ENCODE measurements around the gene MCM9.

MCM9 gene

GRCh38 chr6:118974790-118975189 is 39.8 kb upstream of the MCM9 start:
- Histone ChIP-seq H4K5ac (ENCODE audit: low read length) (no peak overlapping the region), H3K4me2 (ENCODE audit: low read length) (no peak overlapping the region), H3K27ac (ENCODE audit: low read depth, low read length) (no peak overlapping the region), H2BK5ac (ENCODE audit: low read length) (no peak overlapping the region), H2BK15ac (replicated peaks; ENCODE audit: low read depth) (no peak overlapping the region), H3K4ac (ENCODE audit: low read depth, low read length) (no peak overlapping the region), H3K4me1 (ENCODE audit: control insufficient read depth, low read depth, low read length) (no peaks in the 10 kb centered on the region), H3K18ac (ENCODE audit: low read length) (no peak overlapping the region), H4K8ac (ENCODE audit: low read depth, low read length) (no peak overlapping the region), H3K9ac (ENCODE audit: low read length) (no peak overlapping the region), H3K27me3 (ENCODE audit: insufficient read depth, low read length, poor library complexity) (no peaks in the 10 kb centered on the region), H2BK120ac (ENCODE audit: low read depth, low read length) (no peak overlapping the region), H3K79me1 (ENCODE audit: low read length) (no peaks in the 10 kb centered on the region), H3K23ac (ENCODE audit: low read length) (no peak overlapping the region), H2AK5ac (ENCODE audit: low read length) (no peak overlapping the region), H3K4me3 (ENCODE audit: low read length) (no peak overlapping the region), H3K79me2 (ENCODE audit: control insufficient read depth, insufficient read depth, low read length) (no peaks in the 10 kb centered on the region), H3K36me3 (ENCODE audit: control insufficient read depth, insufficient read depth, low read length) (no peaks in the 10 kb centered on the region), H3K56ac (ENCODE audit: low read length) (no peak overlapping the region)
- WGBS (ENCODE audit: extremely low coverage, insufficient coverage, low lambda C conversion rate) = no CpG with 5 or more reads among the region's 1 CpG
- DNase-seq = no peak

GRCh38 chr6:118971682-118972081 is 36.7 kb upstream of the MCM9 start:
- no peak for DNase-seq
- no peaks in the 10 kb centered on the region for H3K79me2 ChIP-seq (ENCODE audit: control insufficient read depth, insufficient read depth, low read length)
- no peak overlapping the region for H2BK5ac ChIP-seq (ENCODE audit: low read length)
- H3K4ac ChIP-seq (ENCODE audit: low read depth, low read length) = no peak overlapping the region
- no peaks in the 10 kb centered on the region for H3K27me3 ChIP-seq (ENCODE audit: insufficient read depth, low read length, poor library complexity)
- no peak overlapping the region for H2BK15ac ChIP-seq (replicated peaks; ENCODE audit: low read depth)
- no peak overlapping the region for H2AK5ac ChIP-seq (ENCODE audit: low read length)
- H3K9ac ChIP-seq (ENCODE audit: low read length) = no peak overlapping the region
- no peak overlapping the region for H3K23ac ChIP-seq (ENCODE audit: low read length)
- H4K8ac ChIP-seq (ENCODE audit: low read depth, low read length) = no peak overlapping the region
- H3K79me1 ChIP-seq (ENCODE audit: low read length) = no peaks in the 10 kb centered on the region
- no CpG with 5 or more reads among the region's 1 CpG for WGBS (ENCODE audit: extremely low coverage, insufficient coverage, low lambda C conversion rate)
- no peak overlapping the region for H3K18ac ChIP-seq (ENCODE audit: low read length)
- no peak overlapping the region for H2BK120ac ChIP-seq (ENCODE audit: low read depth, low read length)
- H3K4me3 ChIP-seq (ENCODE audit: low read length) = no peak overlapping the region
- no peaks in the 10 kb centered on the region for H3K4me1 ChIP-seq (ENCODE audit: control insufficient read depth, low read depth, low read length)
- H3K4me2 ChIP-seq (ENCODE audit: low read length) = no peak overlapping the region
- no peaks in the 10 kb centered on the region for H3K36me3 ChIP-seq (ENCODE audit: control insufficient read depth, insufficient read depth, low read length)
- no peak overlapping the region for H4K5ac ChIP-seq (ENCODE audit: low read length)
- no peak overlapping the region for H3K56ac ChIP-seq (ENCODE audit: low read length)
- no peak overlapping the region for H3K27ac ChIP-seq (ENCODE audit: low read depth, low read length)

GRCh38 chr6:118970866-118971265 is 35.9 kb upstream of the MCM9 start:
- Histone ChIP-seq H3K4me1 (ENCODE audit: control insufficient read depth, low read depth, low read length) (no peaks in the 10 kb centered on the region), H2BK5ac (ENCODE audit: low read length) (no peak overlapping the region), H3K4me2 (ENCODE audit: low read length) (no peak overlapping the region), H2BK120ac (ENCODE audit: low read depth, low read length) (no peak overlapping the region), H3K4me3 (ENCODE audit: low read length) (no peak overlapping the region), H3K9ac (ENCODE audit: low read length) (no peak overlapping the region), H3K27ac (ENCODE audit: low read depth, low read length) (no peak overlapping the region), H3K79me1 (ENCODE audit: low read length) (no peaks in the 10 kb centered on the region), H3K27me3 (ENCODE audit: insufficient read depth, low read length, poor library complexity) (no peaks in the 10 kb centered on the region), H4K5ac (ENCODE audit: low read length) (no peak overlapping the region), H3K56ac (ENCODE audit: low read length) (no peak overlapping the region), H2BK15ac (replicated peaks; ENCODE audit: low read depth) (no peak overlapping the region), H3K4ac (ENCODE audit: low read depth, low read length) (no peak overlapping the region), H2AK5ac (ENCODE audit: low read length) (no peak overlapping the region), H3K18ac (ENCODE audit: low read length) (no peak overlapping the region), H3K36me3 (ENCODE audit: control insufficient read depth, insufficient read depth, low read length) (no peaks in the 10 kb centered on the region), H4K8ac (ENCODE audit: low read depth, low read length) (no peak overlapping the region), H3K23ac (ENCODE audit: low read length) (no peak overlapping the region), H3K79me2 (ENCODE audit: control insufficient read depth, insufficient read depth, low read length) (no peaks in the 10 kb centered on the region)
- no CpG with 5 or more reads among the region's 3 CpGs for WGBS (ENCODE audit: extremely low coverage, insufficient coverage, low lambda C conversion rate)
- no peak for DNase-seq

- peak; percentile 41 for DNase-seq
- WGBS (ENCODE audit: extremely low coverage, insufficient coverage, low lambda C conversion rate) = no CpG with 5 or more reads among the region's 2 CpGs
Measured at GRCh38 chr6:118968416-118968815, 33.5 kb upstream of the MCM9 start.

GRCh38 chr6:118967239-118967638 is 32.3 kb upstream of the MCM9 start:
- Histone ChIP-seq H3K79me2 (ENCODE audit: control insufficient read depth, insufficient read depth, low read length) (no peaks in the 10 kb centered on the region), H3K27ac (ENCODE audit: low read depth, low read length) (no peak overlapping the region), H2BK5ac (ENCODE audit: low read length) (no peak overlapping the region), H3K18ac (ENCODE audit: low read length) (no peak overlapping the region), H3K27me3 (ENCODE audit: insufficient read depth, low read length, poor library complexity) (no peaks in the 10 kb centered on the region), H3K36me3 (ENCODE audit: control insufficient read depth, insufficient read depth, low read length) (no peaks in the 10 kb centered on the region), H4K5ac (ENCODE audit: low read length) (no peak overlapping the region), H3K56ac (ENCODE audit: low read length) (no peak overlapping the region), H3K4me3 (ENCODE audit: low read length) (no peak overlapping the region), H3K79me1 (ENCODE audit: low read length) (no peaks in the 10 kb centered on the region), H4K8ac (ENCODE audit: low read depth, low read length) (no peak overlapping the region), H3K4me2 (ENCODE audit: low read length) (no peak overlapping the region), H2AK5ac (ENCODE audit: low read length) (no peak overlapping the region), H2BK15ac (replicated peaks; ENCODE audit: low read depth) (no peak overlapping the region), H3K9ac (ENCODE audit: low read length) (no peak overlapping the region), H3K4me1 (ENCODE audit: control insufficient read depth, low read depth, low read length) (no peaks in the 10 kb centered on the region), H3K23ac (ENCODE audit: low read length) (no peak overlapping the region), H2BK120ac (ENCODE audit: low read depth, low read length) (no peak overlapping the region), H3K4ac (ENCODE audit: low read depth, low read length) (no peak overlapping the region)
- DNase-seq = no peak
- no CpG with 5 or more reads among the region's 2 CpGs for WGBS (ENCODE audit: extremely low coverage, insufficient coverage, low lambda C conversion rate)

More at GRCh38 chr6:118968416-118968815, 33.5 kb upstream of the MCM9 start:
- no peak overlapping the region for H4K5ac ChIP-seq (ENCODE audit: low read length)
- no peaks in the 10 kb centered on the region for H3K4me1 ChIP-seq (ENCODE audit: control insufficient read depth, low read depth, low read length)
- no peak overlapping the region for H3K56ac ChIP-seq (ENCODE audit: low read length)
- no peak overlapping the region for H3K27ac ChIP-seq (ENCODE audit: low read depth, low read length)
- no peak overlapping the region for H4K8ac ChIP-seq (ENCODE audit: low read depth, low read length)
- H2BK120ac ChIP-seq (ENCODE audit: low read depth, low read length) = no peak overlapping the region
- H3K4ac ChIP-seq (ENCODE audit: low read depth, low read length) = no peak overlapping the region
- H3K9ac ChIP-seq (ENCODE audit: low read length) = no peak overlapping the region
- no peak overlapping the region for H3K23ac ChIP-seq (ENCODE audit: low read length)
- no peaks in the 10 kb centered on the region for H3K79me1 ChIP-seq (ENCODE audit: low read length)
- H2BK15ac ChIP-seq (replicated peaks; ENCODE audit: low read depth) = no peak overlapping the region
- no peaks in the 10 kb centered on the region for H3K79me2 ChIP-seq (ENCODE audit: control insufficient read depth, insufficient read depth, low read length)
- H3K18ac ChIP-seq (ENCODE audit: low read length) = no peak overlapping the region
- H3K4me2 ChIP-seq (ENCODE audit: low read length) = no peak overlapping the region
- H3K27me3 ChIP-seq (ENCODE audit: insufficient read depth, low read length, poor library complexity) = no peaks in the 10 kb centered on the region
- no peak overlapping the region for H3K4me3 ChIP-seq (ENCODE audit: low read length)
- H3K36me3 ChIP-seq (ENCODE audit: control insufficient read depth, insufficient read depth, low read length) = no peaks in the 10 kb centered on the region
- H2AK5ac ChIP-seq (ENCODE audit: low read length) = no peak overlapping the region
- H2BK5ac ChIP-seq (ENCODE audit: low read length) = no peak overlapping the region

GRCh38 chr6:118965843-118966370 is 30.9 kb upstream of the MCM9 start:
- H3K4me1 ChIP-seq (ENCODE audit: control insufficient read depth, low read depth, low read length) = no peaks in the 10 kb centered on the region
- no CpG with 5 or more reads among the region's 2 CpGs for WGBS (ENCODE audit: extremely low coverage, insufficient coverage, low lambda C conversion rate)
- H2BK120ac ChIP-seq (ENCODE audit: low read depth, low read length) = no peak overlapping the region
- H3K4ac ChIP-seq (ENCODE audit: low read depth, low read length) = no peak overlapping the region
- H3K18ac ChIP-seq (ENCODE audit: low read length) = no peak overlapping the region
- H3K36me3 ChIP-seq (ENCODE audit: control insufficient read depth, insufficient read depth, low read length) = no peaks in the 10 kb centered on the region
- H2AK5ac ChIP-seq (ENCODE audit: low read length) = no peak overlapping the region
- DNase-seq = no peak
- no peak overlapping the region for H2BK5ac ChIP-seq (ENCODE audit: low read length)
- H3K27ac ChIP-seq (ENCODE audit: low read depth, low read length) = no peak overlapping the region
- H3K79me1 ChIP-seq (ENCODE audit: low read length) = no peaks in the 10 kb centered on the region
- no peak overlapping the region for H3K23ac ChIP-seq (ENCODE audit: low read length)
- no peaks in the 10 kb centered on the region for H3K79me2 ChIP-seq (ENCODE audit: control insufficient read depth, insufficient read depth, low read length)
- H4K5ac ChIP-seq (ENCODE audit: low read length) = no peak overlapping the region
- no peak overlapping the region for H2BK15ac ChIP-seq (replicated peaks; ENCODE audit: low read depth)
- H3K56ac ChIP-seq (ENCODE audit: low read length) = no peak overlapping the region
- H4K8ac ChIP-seq (ENCODE audit: low read depth, low read length) = no peak overlapping the region
- no peaks in the 10 kb centered on the region for H3K27me3 ChIP-seq (ENCODE audit: insufficient read depth, low read length, poor library complexity)
- no peak overlapping the region for H3K9ac ChIP-seq (ENCODE audit: low read length)
- no peak overlapping the region for H3K4me2 ChIP-seq (ENCODE audit: low read length)
- H3K4me3 ChIP-seq (ENCODE audit: low read length) = no peak overlapping the region

All from mesendoderm (in vitro differentiated cells).